Activated naive CD4-positive, alpha-beta T cell treated with anti-CD3 and anti-CD28 coated beads, Interleukin-2, amount 50 U/mL, for 24 hours (primary cell): Measurements from ENCODE around the gene BIRC7.

ENCODE experiments used
- H3K27ac Mint-ChIP-seq: one replicate; pipeline ENCODE4 v1.8.0; 2021; ENCODE audit warnings: mild to moderate bottlenecking, mixed read lengths
- H3K27me3 Mint-ChIP-seq: one replicate; pipeline ENCODE4 v1.8.0; 2021; ENCODE audit warnings: mixed read lengths
- H3K36me3 Mint-ChIP-seq: one replicate; pipeline ENCODE4 v1.8.0; 2021; ENCODE audit warnings: mixed read lengths
- H3K4me1 Mint-ChIP-seq: one replicate; pipeline ENCODE4 v1.8.0; 2021; ENCODE audit warnings: mixed read lengths
- H3K4me3 Mint-ChIP-seq: one replicate; pipeline ENCODE4 v1.8.0; 2021; ENCODE audit warnings: mild to moderate bottlenecking, mixed read lengths
- H3K9me3 Mint-ChIP-seq: one replicate; pipeline ENCODE4 v1.8.0; 2021; ENCODE audit warnings: mixed read lengths

The BIRC7 gene, protein sequence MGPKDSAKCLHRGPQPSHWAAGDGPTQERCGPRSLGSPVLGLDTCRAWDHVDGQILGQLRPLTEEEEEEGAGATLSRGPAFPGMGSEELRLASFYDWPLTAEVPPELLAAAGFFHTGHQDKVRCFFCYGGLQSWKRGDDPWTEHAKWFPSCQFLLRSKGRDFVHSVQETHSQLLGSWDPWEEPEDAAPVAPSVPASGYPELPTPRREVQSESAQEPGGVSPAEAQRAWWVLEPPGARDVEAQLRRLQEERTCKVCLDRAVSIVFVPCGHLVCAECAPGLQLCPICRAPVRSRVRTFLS

DNA sequence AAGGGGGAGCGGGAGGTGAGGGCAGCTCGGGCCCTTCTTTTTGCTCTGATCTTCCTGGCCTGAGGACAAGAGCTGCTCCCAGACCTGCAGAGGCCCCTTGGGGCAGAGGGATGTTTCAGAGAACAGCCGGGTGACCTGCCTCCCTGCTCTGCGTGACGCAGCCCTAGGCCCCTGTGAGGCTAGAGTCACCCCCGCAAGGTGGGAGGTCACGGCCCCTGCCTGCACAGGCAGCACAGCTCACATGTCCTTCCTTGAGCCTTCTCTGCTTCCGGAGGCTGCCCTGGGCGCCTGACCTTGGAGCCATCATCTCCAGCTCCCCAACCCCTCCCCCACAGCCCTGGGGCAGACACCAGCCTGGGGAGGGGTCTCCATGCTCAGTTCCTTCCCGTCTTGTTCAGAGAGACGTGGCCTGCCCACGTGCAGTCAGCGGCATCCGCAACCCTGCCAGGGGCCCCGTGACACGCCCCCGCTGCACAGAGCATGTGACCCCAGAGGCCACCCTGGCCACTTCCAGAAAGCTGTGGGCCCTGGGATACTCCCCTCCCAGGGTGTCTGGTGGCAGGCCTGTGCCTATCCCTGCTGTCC lies at the start of gene BIRC7:
Gene BIRC7, plus strand, starts transcription at position 507 of the 585 bp plus-strand sequence. CDS start 192 bp downstream, outside the sequence.
- Mint-ChIP-seq H3K9me3 (no peaks in the 10 kb centered on the region), H3K36me3 (no peaks in the 10 kb centered on the region), H3K27ac (no peak within 1 kb of the TSS), H3K27me3 (peaks cover 7% of the 10 kb centered on the region), H3K4me1 (peaks cover 4% of the 10 kb centered on the region), H3K4me3 (no peak within 1 kb of the TSS)

DNA sequence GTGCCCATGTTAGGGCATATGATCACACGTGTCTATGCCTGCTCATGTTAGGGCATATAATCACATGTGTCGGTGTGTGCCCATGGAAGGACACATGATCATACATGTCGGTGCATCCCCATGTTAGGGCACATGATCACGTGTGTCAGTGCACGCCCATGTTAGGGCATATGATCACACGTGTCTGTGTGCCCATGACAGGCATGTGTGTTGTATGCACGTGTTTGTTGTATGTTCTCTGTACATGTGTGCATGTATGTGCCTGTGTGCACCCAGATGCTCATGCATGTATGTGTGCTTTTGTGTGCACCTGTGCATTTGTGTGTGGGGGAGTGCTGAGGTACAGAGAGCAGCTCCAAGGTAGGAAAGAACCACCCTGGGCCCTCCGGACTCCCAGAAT lies 49.6 kb upstream of the BIRC7 start:
- no peak overlapping the region for H3K4me3 Mint-ChIP-seq
- H3K27ac Mint-ChIP-seq, result no peak overlapping the region
- H3K4me1 Mint-ChIP-seq, result no peaks in the 10 kb centered on the region
- no peaks in the 10 kb centered on the region for H3K9me3 Mint-ChIP-seq
- peaks cover 1% of the 10 kb centered on the region for H3K27me3 Mint-ChIP-seq
- no peaks in the 10 kb centered on the region for H3K36me3 Mint-ChIP-seq

DNA sequence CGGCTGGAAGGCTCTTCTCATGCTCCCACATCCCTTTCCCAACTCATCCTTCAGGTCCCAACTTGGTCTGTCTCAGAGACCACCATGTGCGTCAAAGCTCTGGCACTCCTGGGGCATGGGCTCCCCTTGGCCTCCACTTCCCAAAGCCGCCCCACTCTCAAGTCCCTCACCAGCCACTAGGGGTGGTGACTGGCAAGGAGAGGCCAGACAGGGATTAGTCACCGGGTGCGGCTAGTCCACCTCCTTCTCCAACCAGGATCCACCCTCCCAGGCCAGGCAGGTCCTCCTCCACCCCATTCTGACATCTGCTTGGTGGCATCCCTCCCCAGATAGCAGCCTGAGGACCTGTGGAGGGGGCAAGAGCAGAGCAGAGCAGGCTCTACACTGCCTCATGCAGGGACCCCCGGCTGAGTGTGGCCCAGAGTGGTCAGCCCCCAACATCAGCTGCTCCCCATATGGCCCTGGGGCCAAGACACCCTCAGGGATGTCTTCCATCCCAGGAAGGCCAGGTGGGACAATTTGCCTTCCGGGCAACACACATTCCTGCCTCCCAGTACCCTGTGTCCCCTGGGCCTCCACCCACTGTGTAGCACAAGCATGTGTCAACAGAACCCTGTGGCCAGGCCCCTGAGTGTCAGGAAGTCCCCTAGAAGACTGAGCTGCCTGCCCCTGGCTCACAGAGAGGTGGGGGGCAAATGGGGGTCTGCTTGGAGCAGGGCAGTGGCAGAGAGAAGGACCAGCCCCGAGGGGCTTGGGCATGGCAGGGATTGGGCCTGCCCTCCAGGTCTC lies 49.0 kb upstream of the BIRC7 start:
- H3K4me3 Mint-ChIP-seq, result no peak overlapping the region
- no peaks in the 10 kb centered on the region for H3K4me1 Mint-ChIP-seq
- H3K9me3 Mint-ChIP-seq, result no peaks in the 10 kb centered on the region
- H3K36me3 Mint-ChIP-seq, result no peaks in the 10 kb centered on the region
- peaks cover 1% of the 10 kb centered on the region for H3K27me3 Mint-ChIP-seq
- H3K27ac Mint-ChIP-seq, result no peak overlapping the region

DNA sequence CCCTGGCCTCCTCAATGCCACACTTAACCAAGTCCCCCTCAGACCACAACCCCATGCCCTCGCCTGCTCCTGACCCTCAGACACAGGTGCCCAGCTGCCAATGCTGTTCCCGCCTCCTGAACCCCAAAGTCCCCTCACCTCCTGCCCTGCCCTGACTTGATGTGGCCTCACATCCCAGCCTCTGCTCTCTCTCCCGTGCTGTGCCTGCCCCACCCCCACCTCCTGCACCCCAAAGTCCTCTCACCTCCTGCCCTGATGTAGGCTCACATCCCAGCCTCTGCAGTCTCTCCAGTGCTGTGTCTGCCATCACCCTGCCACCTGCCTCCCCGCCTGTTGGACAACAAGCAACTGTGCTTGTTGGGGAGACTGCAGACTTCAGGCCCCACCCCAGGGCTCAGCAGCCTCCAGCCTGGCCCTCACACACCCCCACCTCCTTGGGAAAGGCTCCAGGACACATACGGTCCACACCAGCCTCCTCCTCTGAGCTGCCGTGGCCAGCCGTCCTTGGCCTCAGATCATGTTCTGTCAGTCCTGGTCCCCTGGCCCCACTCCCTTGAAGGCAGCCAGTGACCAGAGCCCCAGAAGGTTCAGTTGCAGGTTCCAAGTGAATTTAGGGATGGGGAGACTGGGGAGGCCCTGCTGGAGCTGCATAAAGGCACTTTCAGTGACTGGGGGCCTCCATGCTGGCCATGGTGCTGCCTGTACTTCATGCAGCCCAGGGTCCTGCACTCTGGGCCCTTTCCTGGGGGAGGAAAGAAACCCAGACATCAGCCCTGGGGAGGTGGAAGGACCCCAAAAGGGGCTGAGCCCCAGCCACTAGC lies 48.2 kb upstream of the BIRC7 start:
- Mint-ChIP-seq H3K9me3 (no peaks in the 10 kb centered on the region), H3K36me3 (no peaks in the 10 kb centered on the region), H3K27me3 (no peaks in the 10 kb centered on the region), H3K27ac (no peak overlapping the region), H3K4me1 (no peaks in the 10 kb centered on the region), H3K4me3 (no peak overlapping the region)

DNA sequence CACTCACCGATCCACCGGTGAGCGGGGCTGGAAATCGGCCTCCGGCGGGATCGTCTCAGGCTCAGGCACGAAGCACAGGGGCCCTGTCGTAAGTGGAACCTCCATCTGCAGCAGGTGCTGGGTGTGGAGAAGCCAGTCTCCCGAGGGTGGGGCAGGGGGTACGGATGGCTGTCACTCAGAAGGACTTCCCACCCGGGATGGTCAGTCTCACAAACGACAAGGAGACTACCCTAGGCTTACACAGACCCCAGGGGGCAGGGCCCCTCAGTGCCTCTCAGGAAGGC lies 47.6 kb upstream of the BIRC7 start:
- no peaks in the 10 kb centered on the region for H3K4me1 Mint-ChIP-seq
- H3K36me3 Mint-ChIP-seq, result no peaks in the 10 kb centered on the region
- H3K27ac Mint-ChIP-seq, result no peak overlapping the region
- H3K9me3 Mint-ChIP-seq, result no peaks in the 10 kb centered on the region
- no peaks in the 10 kb centered on the region for H3K27me3 Mint-ChIP-seq
- no peak overlapping the region for H3K4me3 Mint-ChIP-seq

DNA sequence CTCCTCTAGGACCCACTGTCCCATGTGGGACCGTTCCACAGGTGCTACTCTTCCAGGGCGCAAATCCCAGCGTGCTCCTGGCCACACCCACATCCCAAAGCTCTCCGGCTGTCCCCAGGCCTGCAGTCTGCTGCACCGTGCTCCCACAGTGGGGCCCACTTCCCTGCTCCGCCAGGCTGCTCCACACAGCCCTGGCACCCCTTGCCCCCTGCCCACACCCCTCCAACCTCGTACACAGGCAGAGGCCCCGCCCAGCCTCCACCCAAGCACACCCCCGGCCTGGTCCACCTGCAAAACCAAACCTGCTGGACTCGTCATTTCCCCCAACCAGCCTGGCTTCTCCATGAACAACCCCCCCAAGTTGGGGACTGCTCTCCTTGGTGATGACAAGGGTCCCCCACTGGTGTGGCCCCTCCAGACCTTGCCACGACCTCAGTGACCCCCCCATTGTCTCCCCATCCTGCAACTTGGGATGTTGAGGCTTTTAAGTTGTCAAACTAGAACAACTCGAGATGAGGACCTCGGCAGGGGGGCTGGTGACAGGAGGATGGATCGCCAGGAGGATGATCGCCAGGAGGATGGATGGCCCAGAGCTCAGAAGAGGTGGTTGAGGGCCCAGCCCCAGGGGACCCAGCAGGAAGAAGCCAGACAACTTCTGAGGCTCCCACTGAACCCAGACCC lies 46.9 kb upstream of the BIRC7 start:
- Mint-ChIP-seq H3K27ac (no peak overlapping the region), H3K27me3 (no peaks in the 10 kb centered on the region), H3K4me3 (no peak overlapping the region), H3K36me3 (no peaks in the 10 kb centered on the region), H3K4me1 (no peaks in the 10 kb centered on the region), H3K9me3 (no peaks in the 10 kb centered on the region)

DNA sequence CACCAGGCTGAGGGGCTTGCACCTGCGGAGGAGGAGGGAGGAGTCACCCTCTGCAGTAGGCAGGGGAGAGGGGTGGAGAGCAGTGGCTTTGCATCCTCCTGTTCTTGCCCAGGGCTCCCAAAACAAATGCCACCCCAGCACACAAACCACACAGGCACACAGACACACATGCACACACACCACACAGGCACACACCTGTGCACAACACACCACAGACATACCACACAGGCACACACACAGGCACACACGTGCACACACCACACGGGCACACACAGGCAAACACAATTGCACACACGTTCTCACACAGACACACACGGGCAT lies 46.4 kb upstream of the BIRC7 start:
- no peak overlapping the region for H3K27ac Mint-ChIP-seq
- H3K4me3 Mint-ChIP-seq, result no peak overlapping the region
- H3K27me3 Mint-ChIP-seq, result no peaks in the 10 kb centered on the region
- H3K36me3 Mint-ChIP-seq, result no peaks in the 10 kb centered on the region
- H3K9me3 Mint-ChIP-seq, result no peaks in the 10 kb centered on the region
- no peaks in the 10 kb centered on the region for H3K4me1 Mint-ChIP-seq

DNA sequence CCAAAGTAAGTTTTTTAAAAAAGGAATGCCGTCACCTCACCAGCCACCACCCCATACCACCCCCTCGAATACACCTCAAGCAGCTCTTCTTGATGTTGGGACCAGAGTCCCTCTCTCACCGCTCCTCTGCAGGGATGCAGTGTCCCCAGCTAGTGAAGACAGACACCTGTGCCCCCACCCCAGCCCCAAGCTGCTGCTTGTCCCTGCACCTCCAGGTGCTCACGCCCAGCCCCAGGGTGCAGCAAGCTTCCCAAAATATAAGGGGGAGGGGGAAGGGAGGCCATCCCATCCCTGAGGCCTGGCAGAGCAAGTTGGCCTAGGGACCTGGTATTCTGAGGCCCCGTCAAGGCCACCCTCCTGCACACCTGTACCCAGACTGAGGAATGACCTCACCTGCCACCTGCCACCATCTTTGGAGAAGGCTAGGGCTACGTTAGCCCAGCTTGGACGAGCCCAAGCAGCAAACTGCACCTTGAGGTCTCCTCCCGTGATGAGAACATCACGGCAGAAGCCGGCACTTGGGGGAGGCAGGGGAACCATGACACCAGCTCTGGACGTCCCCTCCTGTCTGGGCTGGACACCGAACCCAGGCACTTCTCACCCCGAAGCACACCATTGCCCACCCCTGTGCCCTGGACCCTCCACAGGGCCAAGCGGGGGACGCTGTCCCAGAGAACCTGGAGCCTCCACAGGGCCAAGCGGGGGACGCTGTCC lies 45.7 kb upstream of the BIRC7 start:
- H3K36me3 Mint-ChIP-seq, result no peaks in the 10 kb centered on the region
- H3K9me3 Mint-ChIP-seq, result no peaks in the 10 kb centered on the region

DNA sequence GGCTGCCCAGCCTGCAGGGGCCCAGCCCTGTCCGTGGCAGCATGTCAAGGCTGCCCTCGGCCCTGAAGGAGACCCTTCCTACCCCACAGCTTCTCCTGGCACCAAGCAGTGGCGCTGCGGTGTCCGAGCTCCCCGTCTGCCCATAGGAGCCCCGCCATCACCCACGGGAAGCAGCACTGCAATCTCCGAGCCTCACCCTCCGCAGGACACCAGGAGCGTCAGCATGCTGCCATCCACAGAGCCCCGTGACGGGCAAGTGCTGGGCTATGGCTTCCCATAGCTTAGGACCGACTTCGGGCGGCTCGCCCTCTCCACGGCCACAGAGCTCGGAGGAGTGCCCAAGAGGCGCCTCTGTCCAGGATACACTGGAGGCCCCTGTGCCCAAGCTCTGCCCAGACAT lies 44.9 kb upstream of the BIRC7 start:
- Mint-ChIP-seq H3K9me3 (no peaks in the 10 kb centered on the region), H3K27ac (no peak overlapping the region), H3K27me3 (no peaks in the 10 kb centered on the region), H3K4me1 (no peaks in the 10 kb centered on the region), H3K36me3 (no peaks in the 10 kb centered on the region), H3K4me3 (no peak overlapping the region)

More for the DNA sequence above, 45.7 kb upstream of the BIRC7 start:
- Mint-ChIP-seq H3K4me3 (no peak overlapping the region), H3K4me1 (no peaks in the 10 kb centered on the region), H3K27me3 (no peaks in the 10 kb centered on the region), H3K27ac (no peak overlapping the region)

DNA sequence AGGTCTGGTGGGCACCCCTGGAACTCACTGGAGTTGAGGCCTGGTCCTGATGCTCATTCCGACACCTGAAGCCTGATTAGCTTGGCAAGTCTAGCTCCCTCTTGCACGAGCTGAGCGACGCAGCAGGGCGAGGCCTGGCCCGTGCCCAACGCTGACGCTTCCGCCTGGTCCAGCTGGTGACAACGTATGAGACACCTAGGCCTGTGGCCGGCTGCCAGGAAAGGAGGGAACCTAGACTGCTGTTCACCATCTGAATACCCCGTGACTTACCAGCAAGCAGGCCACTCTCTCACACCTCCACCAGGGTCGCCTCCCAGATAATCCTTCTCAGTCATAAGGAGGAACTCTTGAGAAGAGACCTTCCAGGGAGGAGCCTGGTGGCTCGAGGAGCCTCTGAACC lies 44.3 kb upstream of the BIRC7 start:
- Mint-ChIP-seq H3K9me3 (no peaks in the 10 kb centered on the region), H3K4me3 (no peak overlapping the region), H3K36me3 (no peaks in the 10 kb centered on the region), H3K4me1 (peaks cover 3% of the 10 kb centered on the region), H3K27ac (no peak overlapping the region), H3K27me3 (no peaks in the 10 kb centered on the region)

DNA sequence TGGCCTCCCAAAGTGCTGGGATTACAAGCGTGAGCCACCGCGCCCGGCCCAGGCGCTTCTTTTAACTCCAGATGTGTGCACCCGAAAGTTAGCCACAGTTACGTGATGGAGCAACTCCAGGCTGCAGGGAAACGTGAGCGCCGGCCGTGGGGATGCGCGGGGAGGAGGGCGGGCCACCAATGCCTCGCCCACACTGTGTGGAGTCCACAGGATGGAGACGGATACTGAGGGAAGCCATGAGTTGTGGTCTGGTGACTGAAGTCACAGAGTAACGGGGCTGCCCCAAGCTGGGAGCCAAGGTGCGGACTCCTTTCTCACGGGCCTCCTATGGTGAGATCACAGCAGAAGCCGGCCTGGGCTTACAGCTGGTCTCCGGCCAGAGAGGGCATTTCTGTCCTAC lies 43.0 kb upstream of the BIRC7 start:
- Mint-ChIP-seq H3K27ac (no peak overlapping the region), H3K36me3 (no peaks in the 10 kb centered on the region), H3K4me3 (no peak overlapping the region), H3K27me3 (no peaks in the 10 kb centered on the region), H3K9me3 (no peaks in the 10 kb centered on the region), H3K4me1 (peaks cover 10% of the 10 kb centered on the region)

DNA sequence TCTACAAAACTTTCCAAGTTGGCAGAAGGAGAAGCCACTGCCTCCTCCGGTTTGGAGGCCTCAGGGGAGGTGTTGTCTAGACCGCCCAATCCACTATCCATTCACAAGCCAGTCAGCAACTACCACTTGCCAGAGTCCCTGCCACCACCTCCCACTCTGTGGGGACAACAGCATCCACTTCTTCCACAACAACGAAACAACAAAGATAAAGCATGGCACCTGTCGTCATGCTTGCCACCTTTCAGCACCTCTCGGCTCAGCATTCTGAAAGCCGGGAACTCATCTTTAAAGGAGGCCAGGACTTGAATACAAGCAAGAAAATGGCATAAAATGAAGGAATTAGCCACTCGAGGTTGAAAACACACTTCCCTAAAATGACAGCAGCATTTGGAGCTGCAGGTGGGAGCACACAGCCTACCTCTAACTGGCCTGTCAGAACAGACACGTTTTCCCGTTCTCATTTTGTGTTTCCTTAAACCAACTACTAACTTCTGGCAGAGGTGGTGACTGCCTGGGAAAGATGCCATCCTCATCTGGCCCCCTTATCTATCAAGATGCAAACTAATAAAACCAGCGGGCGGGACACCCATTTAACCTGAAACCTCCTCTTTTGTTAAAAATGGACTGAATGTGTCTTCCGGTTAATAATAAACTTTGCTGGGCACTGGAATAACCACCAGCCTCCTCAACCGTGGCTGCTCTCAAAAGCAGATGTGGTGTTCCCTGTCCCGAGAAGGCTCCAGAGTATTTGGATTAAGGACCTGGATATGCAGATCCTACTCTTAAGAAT lies 41.5 kb upstream of the BIRC7 start:
- H3K9me3 Mint-ChIP-seq, result no peaks in the 10 kb centered on the region

DNA sequence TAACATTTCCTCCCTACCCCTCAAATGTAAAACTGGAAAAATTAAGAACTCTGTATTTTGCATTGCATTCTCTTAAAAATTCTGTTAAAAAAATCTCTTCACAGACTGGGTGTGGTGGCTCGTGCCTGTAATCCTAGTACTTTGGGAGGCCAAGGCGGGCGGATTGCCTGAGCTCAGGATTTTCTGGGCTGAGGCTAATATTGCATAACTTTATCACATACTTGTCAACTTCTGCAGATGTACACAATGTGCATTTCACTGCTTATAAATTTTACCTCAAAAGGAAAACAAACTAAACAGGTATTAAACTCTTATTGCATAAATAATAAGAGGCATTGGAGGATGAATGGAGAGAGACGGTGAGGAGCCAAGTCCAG lies 40.9 kb upstream of the BIRC7 start:
- Mint-ChIP-seq H3K27me3 (no peaks in the 10 kb centered on the region), H3K27ac (no peak overlapping the region), H3K9me3 (no peaks in the 10 kb centered on the region), H3K4me1 (peaks cover 28% of the 10 kb centered on the region), H3K36me3 (peaks cover 2% of the 10 kb centered on the region), H3K4me3 (no peak overlapping the region)

More for the DNA sequence above, 41.5 kb upstream of the BIRC7 start:
- Mint-ChIP-seq H3K4me1 (peaks cover 23% of the 10 kb centered on the region), H3K4me3 (no peak overlapping the region), H3K27me3 (no peaks in the 10 kb centered on the region), H3K27ac (no peak overlapping the region), H3K36me3 (no peaks in the 10 kb centered on the region)

DNA sequence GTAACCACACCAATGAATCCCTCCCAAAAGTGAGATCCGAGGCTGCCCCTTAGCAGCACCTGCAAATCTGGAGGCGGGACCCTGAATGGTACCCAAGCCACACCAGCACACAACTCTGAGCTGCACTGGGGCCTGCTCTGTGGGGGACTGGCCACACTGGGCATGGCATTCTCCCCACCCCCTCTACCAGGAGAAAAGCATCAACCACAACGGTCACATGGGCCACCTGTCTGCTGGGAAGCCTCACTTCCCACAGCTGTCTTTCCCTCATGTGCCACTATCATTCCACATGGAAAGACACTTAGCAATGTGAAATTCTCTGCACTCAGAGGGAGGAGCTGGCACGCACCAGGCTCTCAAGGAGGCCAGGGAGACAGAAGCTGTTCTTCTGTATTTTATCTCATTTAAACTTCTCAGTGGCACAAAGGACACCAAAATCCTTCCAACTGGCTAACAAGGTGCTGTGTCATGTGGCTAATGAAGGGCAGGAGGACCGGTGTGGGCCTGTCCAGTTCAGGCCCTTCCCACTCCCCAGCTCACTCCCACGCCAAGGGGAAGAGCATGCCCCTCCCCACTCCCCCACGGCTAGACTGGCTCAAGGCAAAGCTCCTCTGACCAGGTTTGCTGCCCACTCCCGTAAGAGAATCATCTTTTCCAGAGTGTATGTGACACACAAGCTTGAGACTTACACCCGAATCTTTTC lies 38.8 kb upstream of the BIRC7 start:
- Mint-ChIP-seq H3K27ac (no peak overlapping the region), H3K4me1 (peaks cover 35% of the 10 kb centered on the region)

More for the DNA sequence above, 38.8 kb upstream of the BIRC7 start:
- Mint-ChIP-seq H3K4me3 (no peak overlapping the region), H3K9me3 (no peaks in the 10 kb centered on the region), H3K27me3 (no peaks in the 10 kb centered on the region), H3K36me3 (peaks cover 2% of the 10 kb centered on the region)
